ENCODE data around the gene CBLC.
A peak's percentile ranks its signal among the peaks of the same experiment; 100 is the strongest.

Gene CBLC

DNA sequence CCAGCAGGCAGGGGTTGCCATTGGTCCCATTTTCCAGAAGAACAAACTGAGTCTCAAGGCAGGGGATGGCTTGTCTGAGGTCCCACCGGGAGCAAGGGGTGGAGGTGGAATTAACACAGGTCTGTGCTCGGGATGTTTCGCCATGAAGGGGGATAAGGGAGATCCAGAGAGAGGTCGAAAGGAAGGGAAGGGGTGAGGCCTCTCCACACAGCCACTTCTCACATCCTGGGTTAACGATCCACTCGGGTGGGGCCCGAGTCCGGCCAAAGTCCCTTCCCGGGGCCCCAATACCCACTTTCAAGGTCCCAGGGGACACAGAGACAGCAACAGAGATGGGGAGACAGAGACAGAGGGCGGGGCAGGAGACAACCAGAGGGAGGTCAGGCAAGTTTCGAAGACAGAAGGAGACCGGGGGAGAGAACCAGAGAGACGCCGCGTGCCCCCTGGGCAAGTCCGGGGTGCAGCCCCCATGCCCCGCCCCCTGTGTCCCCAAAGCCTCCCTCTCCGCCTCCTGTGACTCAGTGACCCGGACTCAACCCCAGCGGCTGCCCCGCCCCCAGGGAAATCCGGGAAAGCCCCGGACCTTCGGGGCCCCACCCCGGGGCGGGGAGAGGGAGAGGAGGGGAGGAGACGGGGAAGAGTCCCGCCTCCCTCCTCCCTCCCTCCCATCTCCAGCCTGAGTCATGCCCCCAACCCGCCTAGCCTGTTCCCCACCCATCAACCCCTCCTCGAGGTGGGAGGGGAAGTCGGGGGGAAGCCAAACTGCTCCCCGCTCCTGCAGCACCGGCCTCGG lies 30.5 kb upstream of the CBLC start:
- peak; percentile 30 for DNase-seq

GRCh38 chr19:44747739-44748425 lies 29.8 kb upstream of the CBLC start:
- peak; percentile 26 for DNase-seq

DNA sequence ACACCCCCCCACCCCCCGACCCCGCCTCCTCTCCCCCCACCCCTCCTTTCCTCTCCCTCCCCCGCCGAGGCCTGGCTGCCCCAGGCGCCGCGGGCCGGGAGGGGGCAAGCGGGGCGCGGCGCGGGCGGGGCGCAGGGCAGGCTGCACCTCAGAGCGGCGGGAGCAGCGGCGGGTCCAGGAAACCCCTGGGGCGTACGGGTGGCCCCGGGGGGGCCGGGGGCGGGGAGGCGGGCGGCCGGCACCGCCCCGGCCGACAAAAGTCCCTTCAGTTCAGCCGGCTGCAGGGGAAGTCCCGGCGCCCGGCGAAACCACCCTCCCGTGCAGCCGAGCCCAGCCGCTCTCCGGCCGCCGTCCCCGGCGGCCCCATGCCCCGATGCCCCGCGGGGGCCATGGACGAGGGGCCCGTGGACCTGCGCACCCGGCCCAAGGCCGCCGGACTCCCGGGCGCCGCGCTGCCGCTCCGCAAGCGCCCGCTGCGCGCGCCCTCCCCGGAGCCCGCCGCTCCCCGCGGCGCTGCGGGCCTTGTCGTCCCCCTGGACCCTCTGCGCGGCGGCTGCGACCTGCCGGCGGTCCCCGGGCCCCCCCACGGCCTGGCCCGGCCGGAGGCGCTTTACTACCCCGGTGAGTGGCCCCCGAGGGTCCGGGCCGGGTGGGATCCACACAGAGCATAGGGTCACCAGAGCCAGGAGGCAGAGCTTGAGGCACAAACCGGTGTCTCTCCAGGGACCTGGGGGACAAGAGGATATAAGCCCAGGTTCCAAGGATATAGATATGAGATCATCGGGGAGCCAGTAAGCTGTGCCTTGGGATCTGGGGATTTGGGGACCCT lies 29.1 kb upstream of the CBLC start, which contains the start of gene BCL3:
Gene BCL3 (plus strand): TSS at position 283 of the 829 bp plus-strand sequence. CDS start 83 bp downstream, at position 366.
- no peak for DNase-seq

- DNase-seq, result no peak
Measured at GRCh38 chr19:44749292-44749691, 28.4 kb upstream of the CBLC start.

GRCh38 chr19:44749994-44750393 lies 27.7 kb upstream of the CBLC start:
- no peak for DNase-seq

DNA sequence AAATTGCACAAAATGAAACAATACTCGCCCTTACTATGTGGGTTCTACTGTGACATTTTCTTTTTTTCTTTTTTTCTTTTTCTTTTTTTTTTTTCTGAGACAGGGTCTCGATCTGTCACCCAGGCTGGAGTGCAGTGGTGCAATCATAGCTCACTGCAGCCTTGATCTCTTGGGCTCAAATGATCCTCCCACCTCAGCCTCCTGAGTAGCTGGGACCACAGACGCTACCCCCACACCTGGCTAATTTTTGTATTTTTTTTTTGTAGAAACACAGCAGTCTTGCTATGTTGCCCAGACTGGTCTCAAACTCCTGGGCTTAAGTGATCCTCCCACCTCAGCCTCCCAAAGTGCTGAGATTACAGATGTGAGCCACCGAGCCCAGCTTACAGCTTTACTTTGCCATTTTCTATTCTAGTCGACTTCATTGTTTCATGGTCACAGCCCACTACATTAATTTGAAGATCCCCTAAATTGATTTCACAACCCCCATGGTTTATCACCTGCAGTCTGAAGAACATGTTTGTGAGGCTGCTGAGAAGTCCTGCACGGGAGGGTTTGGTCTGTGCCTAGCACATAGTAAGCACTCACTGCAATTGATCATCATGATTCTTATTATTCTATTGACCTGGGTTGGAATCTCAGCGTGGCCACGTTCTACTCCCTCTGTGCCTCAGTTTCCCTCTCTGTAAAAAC lies 25.4 kb upstream of the CBLC start:
- DNase-seq, result no peak

GRCh38 chr19:44752816-44753625 lies 24.7 kb upstream of the CBLC start:
- no peak for DNase-seq

GRCh38 chr19:44753626-44753931 lies 24.1 kb upstream of the CBLC start:
- DNase-seq, result no peak

- DNase-seq, result no peak
Measured at GRCh38 chr19:44753932-44754749, 23.5 kb upstream of the CBLC start.

DNA sequence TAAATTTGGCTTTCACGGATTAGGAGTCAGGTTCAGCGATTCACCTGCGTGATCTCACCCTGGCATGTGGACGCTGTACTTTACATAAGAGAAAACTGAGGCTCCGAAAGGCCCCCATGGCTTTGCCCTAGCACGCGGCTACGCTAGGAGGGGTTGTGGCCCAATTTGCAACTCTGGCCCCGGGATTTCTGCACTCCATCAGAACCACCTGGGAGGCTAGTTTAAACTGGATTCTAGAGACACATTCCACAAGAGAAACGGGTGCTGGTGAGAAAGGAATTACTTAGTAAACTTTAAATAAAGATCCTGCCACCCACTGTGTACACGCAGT lies 23.0 kb upstream of the CBLC start:
- no peak for DNase-seq

GRCh38 chr19:44755219-44755618 lies 22.5 kb upstream of the CBLC start:
- DNase-seq, result no peak

GRCh38 chr19:44756089-44756562 lies 21.6 kb upstream of the CBLC start:
- DNase-seq, result no peak

GRCh38 chr19:44757057-44757734 lies 20.5 kb upstream of the CBLC start:
- no peak for DNase-seq

- no peak for DNase-seq
Measured at GRCh38 chr19:44757735-44758505, 19.8 kb upstream of the CBLC start.

DNA sequence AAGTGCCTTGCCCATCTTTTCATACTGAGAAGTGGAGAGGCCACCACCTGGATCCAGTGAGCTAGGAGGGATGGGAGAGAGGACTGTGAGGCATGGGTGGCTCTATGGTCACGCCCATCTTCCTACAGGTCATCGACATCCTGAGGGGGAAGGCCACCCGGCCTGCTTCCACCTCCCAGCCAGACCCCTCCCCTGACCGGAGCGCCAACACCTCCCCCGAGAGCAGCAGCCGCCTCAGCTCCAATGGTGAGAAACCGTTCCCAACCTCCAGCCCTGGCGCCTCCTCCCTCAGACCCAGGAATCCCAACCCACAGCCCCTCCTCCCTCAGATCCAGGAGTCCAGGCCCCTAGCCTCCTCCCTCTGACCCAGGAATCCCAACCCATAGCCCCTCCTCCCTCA lies 19.1 kb upstream of the CBLC start:
- no peak for DNase-seq

DNA sequence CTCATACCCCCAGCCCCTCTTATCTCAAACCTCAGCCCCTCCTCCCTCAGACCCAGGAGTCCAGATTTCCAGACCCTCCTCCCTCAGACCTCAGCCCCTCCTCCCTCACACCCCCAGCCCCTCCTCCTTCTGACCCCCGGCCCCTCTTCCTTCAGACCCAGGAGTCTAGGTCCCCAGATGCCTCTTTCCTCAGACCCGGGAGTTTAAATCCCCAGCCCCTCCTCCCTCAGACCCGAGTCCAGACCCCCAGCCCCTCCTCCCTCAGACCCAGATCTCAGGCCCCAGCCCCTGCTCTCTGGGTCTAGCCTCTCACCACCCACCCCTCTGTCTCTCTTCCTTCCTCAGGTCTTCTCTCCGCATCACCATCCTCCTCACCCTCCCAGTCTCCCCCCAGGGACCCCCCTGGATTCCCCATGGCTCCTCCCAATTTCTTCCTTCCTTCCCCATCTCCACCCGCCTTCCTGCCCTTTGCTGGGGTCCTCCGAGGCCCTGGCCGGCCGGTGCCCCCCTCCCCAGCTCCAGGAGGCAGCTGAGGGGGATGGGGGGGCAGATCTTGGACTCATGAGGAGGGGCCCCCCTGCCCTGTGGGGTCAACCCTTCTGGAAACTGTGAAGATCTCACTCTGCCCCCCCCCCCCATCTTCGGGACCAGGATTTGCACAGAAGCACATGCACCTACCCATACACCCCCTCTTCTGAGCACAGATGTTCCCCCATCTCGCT lies 18.4 kb upstream of the CBLC start:
- DNase-seq, result no peak

- DNase-seq, result no peak
Measured at GRCh38 chr19:44762038-44762437, 15.7 kb upstream of the CBLC start.

DNA sequence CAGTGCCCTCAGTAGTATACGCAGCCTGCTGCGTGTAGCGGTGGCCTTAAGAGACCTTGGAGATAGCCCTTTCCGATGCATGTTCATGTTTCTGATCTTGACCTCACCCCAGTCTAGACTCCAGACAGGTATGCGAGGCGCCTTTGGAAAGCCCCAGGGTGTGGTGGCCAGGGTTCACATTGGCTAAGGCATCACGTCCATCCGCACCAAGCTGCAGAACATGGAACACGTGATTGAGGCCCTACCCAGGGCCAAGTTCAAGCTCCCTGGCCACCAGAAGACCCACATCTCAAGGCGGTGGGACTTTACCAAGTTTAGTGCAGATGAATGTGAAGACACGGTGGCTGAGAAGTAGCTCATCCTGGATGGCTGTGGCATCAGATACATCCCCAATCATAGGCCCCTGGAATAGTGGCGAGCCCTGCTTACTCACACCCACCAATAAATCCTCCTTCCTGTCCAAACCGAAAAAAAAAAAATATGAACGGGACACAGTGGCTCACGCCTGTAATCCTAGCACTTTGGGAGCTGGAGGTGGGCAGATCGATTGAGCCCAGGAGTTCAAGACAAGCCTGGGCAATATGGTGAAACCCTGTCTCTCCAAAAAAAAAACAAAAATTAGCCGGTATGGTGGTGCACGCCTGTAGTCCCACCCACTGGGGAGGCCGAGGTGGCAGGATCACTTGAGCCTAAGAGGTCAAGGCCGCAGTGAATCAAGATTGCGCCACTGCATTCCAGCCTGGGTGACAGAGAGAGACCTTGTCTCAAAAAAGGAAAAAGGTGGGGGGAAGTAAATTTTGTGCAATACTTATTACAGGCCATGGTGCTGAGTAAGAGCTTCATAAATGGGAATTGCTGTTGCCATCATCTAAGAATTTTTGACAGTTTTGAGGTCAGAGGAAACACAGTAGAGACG lies 12.4 kb upstream of the CBLC start:
- no peak for DNase-seq
